ENCODE data around the gene PTPRN2. TPM values are rescaled to one million over a fixed set of nuclear protein-coding genes. Genes with fewer than 3 reads are reported as not detected.

PTPRN2 gene
- total RNA-seq, 1 experiment from 2014 or later = 1.7 TPM

- Histone ChIP-seq H2AFZ (ENCODE audit: low read length) (no peak overlapping the region), H3K36me3 (ENCODE audit: insufficient read depth, low read length) (no peaks in the 10 kb centered on the region), H4K20me1 (ENCODE audit: insufficient read depth, low read depth, low read length) (no peaks in the 10 kb centered on the region), H3K9me3 (ENCODE audit: low read length) (peaks cover 4% of the 10 kb centered on the region; the same call in 1 of the 2 replicates), H3K27me3 (ENCODE audit: low read length) (no peaks in the 10 kb centered on the region), H3K9ac (ENCODE audit: low read length) (no peak overlapping the region), H3K9me2 (replicated peaks; ENCODE audit: insufficient read depth, low read length) (no peaks in the 10 kb centered on the region), H3K4me3 (ENCODE audit: low read length) (no peak overlapping the region), H3K4me2 (ENCODE audit: low read depth, low read length, poor library complexity, severe bottlenecking) (no peak overlapping the region), H3K79me2 (ENCODE audit: low read length) (no peaks in the 10 kb centered on the region), H3K27ac (ENCODE audit: low read length) (no peak overlapping the region), H3K4me1 (ENCODE audit: low read length) (peaks cover 8% of the 10 kb centered on the region)
- no peak for DNase-seq
Observed at GRCh38 chr7:158502068-158502750, 85.4 kb downstream of the PTPRN2 start.

- Histone ChIP-seq H3K9me2 (replicated peaks; ENCODE audit: insufficient read depth, low read length) (no peaks in the 10 kb centered on the region), H3K36me3 (ENCODE audit: insufficient read depth, low read length) (no peaks in the 10 kb centered on the region), H4K20me1 (ENCODE audit: insufficient read depth, low read depth, low read length) (no peaks in the 10 kb centered on the region), H3K4me3 (ENCODE audit: low read length) (no peak overlapping the region), H3K9me3 (ENCODE audit: low read length) (peaks cover 4% of the 10 kb centered on the region; the same call in 1 of the 2 replicates), H3K9ac (ENCODE audit: low read length) (no peak overlapping the region), H3K27me3 (ENCODE audit: low read length) (no peaks in the 10 kb centered on the region), H3K4me2 (ENCODE audit: low read depth, low read length, poor library complexity, severe bottlenecking) (no peak overlapping the region), H2AFZ (ENCODE audit: low read length) (no peak overlapping the region), H3K4me1 (ENCODE audit: low read length) (peaks cover 8% of the 10 kb centered on the region), H3K79me2 (ENCODE audit: low read length) (no peaks in the 10 kb centered on the region), H3K27ac (ENCODE audit: low read length) (no peak overlapping the region)
- DNase-seq = no peak
Observed at GRCh38 chr7:158501393-158502067, 86.1 kb downstream of the PTPRN2 start.

- no peaks in the 10 kb centered on the region for H4K20me1 ChIP-seq (ENCODE audit: insufficient read depth, low read depth, low read length)
- no peak overlapping the region for H3K4me2 ChIP-seq (ENCODE audit: low read depth, low read length, poor library complexity, severe bottlenecking)
- peaks cover 9% of the 10 kb centered on the region for H3K4me1 ChIP-seq (ENCODE audit: low read length)
- H3K9me2 ChIP-seq (replicated peaks; ENCODE audit: insufficient read depth, low read length) = no peaks in the 10 kb centered on the region
- no peaks in the 10 kb centered on the region for H3K36me3 ChIP-seq (ENCODE audit: insufficient read depth, low read length)
- H3K4me3 ChIP-seq (ENCODE audit: low read length) = no peak overlapping the region
- DNase-seq = no peak
- no peak overlapping the region for H3K9ac ChIP-seq (ENCODE audit: low read length)
- H3K27ac ChIP-seq (ENCODE audit: low read length) = no peak overlapping the region
- no peaks in the 10 kb centered on the region for H3K9me3 ChIP-seq (ENCODE audit: low read length)
- H2AFZ ChIP-seq (ENCODE audit: low read length) = no peak overlapping the region
- H3K79me2 ChIP-seq (ENCODE audit: low read length) = no peaks in the 10 kb centered on the region
- no peaks in the 10 kb centered on the region for H3K27me3 ChIP-seq (ENCODE audit: low read length)
Observed at GRCh38 chr7:158500651-158501052, 87.0 kb downstream of the PTPRN2 start.

- DNase-seq = no peak
- H3K9me2 ChIP-seq (replicated peaks; ENCODE audit: insufficient read depth, low read length) = no peaks in the 10 kb centered on the region
- no peak overlapping the region for H3K4me3 ChIP-seq (ENCODE audit: low read length)
- no peaks in the 10 kb centered on the region for H4K20me1 ChIP-seq (ENCODE audit: insufficient read depth, low read depth, low read length)
- H2AFZ ChIP-seq (ENCODE audit: low read length) = no peak overlapping the region
- H3K79me2 ChIP-seq (ENCODE audit: low read length) = no peaks in the 10 kb centered on the region
- H3K9me3 ChIP-seq (ENCODE audit: low read length) = no peaks in the 10 kb centered on the region
- H3K27ac ChIP-seq (ENCODE audit: low read length) = no peak overlapping the region
- H3K36me3 ChIP-seq (ENCODE audit: insufficient read depth, low read length) = no peaks in the 10 kb centered on the region
- H3K4me1 ChIP-seq (ENCODE audit: low read length) = peaks cover 23% of the 10 kb centered on the region
- H3K9ac ChIP-seq (ENCODE audit: low read length) = no peak overlapping the region
- no peaks in the 10 kb centered on the region for H3K27me3 ChIP-seq (ENCODE audit: low read length)
- no peak overlapping the region for H3K4me2 ChIP-seq (ENCODE audit: low read depth, low read length, poor library complexity, severe bottlenecking)
Observed at GRCh38 chr7:158499082-158499455, 88.6 kb downstream of the PTPRN2 start.

GRCh38 chr7:158498443-158499081 lies 89.1 kb downstream of the PTPRN2 start:
- Histone ChIP-seq H3K36me3 (ENCODE audit: insufficient read depth, low read length) (no peaks in the 10 kb centered on the region), H3K4me2 (ENCODE audit: low read depth, low read length, poor library complexity, severe bottlenecking) (no peak overlapping the region), H3K79me2 (ENCODE audit: low read length) (no peaks in the 10 kb centered on the region), H3K27me3 (ENCODE audit: low read length) (no peaks in the 10 kb centered on the region), H3K4me3 (ENCODE audit: low read length) (no peak overlapping the region), H2AFZ (ENCODE audit: low read length) (no peak overlapping the region), H3K9me3 (ENCODE audit: low read length) (no peaks in the 10 kb centered on the region), H3K27ac (ENCODE audit: low read length) (no peak overlapping the region), H3K9ac (ENCODE audit: low read length) (no peak overlapping the region), H3K9me2 (replicated peaks; ENCODE audit: insufficient read depth, low read length) (no peaks in the 10 kb centered on the region), H4K20me1 (ENCODE audit: insufficient read depth, low read depth, low read length) (no peaks in the 10 kb centered on the region), H3K4me1 (ENCODE audit: low read length) (peaks cover 23% of the 10 kb centered on the region)
- no peak for DNase-seq

GRCh38 chr7:158497627-158498026 lies 90.0 kb downstream of the PTPRN2 start:
- Histone ChIP-seq H3K9me3 (ENCODE audit: low read length) (no peaks in the 10 kb centered on the region), H3K4me1 (ENCODE audit: low read length) (peaks cover 23% of the 10 kb centered on the region), H4K20me1 (ENCODE audit: insufficient read depth, low read depth, low read length) (no peaks in the 10 kb centered on the region), H3K27me3 (ENCODE audit: low read length) (no peaks in the 10 kb centered on the region), H2AFZ (ENCODE audit: low read length) (no peak overlapping the region), H3K27ac (ENCODE audit: low read length) (no peak overlapping the region), H3K9me2 (replicated peaks; ENCODE audit: insufficient read depth, low read length) (no peaks in the 10 kb centered on the region), H3K4me3 (ENCODE audit: low read length) (no peak overlapping the region), H3K36me3 (ENCODE audit: insufficient read depth, low read length) (no peaks in the 10 kb centered on the region), H3K9ac (ENCODE audit: low read length) (no peak overlapping the region), H3K4me2 (ENCODE audit: low read depth, low read length, poor library complexity, severe bottlenecking) (no peak overlapping the region), H3K79me2 (ENCODE audit: low read length) (no peaks in the 10 kb centered on the region)
- no peak for DNase-seq

GRCh38 chr7:158495786-158496185 lies 91.8 kb downstream of the PTPRN2 start:
- H3K27ac ChIP-seq (ENCODE audit: low read length) = no peak overlapping the region
- no peak overlapping the region for H3K4me2 ChIP-seq (ENCODE audit: low read depth, low read length, poor library complexity, severe bottlenecking)
- H3K36me3 ChIP-seq (ENCODE audit: insufficient read depth, low read length) = no peaks in the 10 kb centered on the region
- no peak overlapping the region for H2AFZ ChIP-seq (ENCODE audit: low read length)
- DNase-seq = peak; percentile 60
- H3K79me2 ChIP-seq (ENCODE audit: low read length) = no peaks in the 10 kb centered on the region
- H4K20me1 ChIP-seq (ENCODE audit: insufficient read depth, low read depth, low read length) = no peaks in the 10 kb centered on the region
- no peak overlapping the region for H3K4me3 ChIP-seq (ENCODE audit: low read length)
- H3K27me3 ChIP-seq (ENCODE audit: low read length) = no peaks in the 10 kb centered on the region
- H3K9ac ChIP-seq (ENCODE audit: low read length) = no peak overlapping the region
- H3K9me2 ChIP-seq (replicated peaks; ENCODE audit: insufficient read depth, low read length) = no peaks in the 10 kb centered on the region
- peaks cover 23% of the 10 kb centered on the region for H3K4me1 ChIP-seq (ENCODE audit: low read length)
- no peaks in the 10 kb centered on the region for H3K9me3 ChIP-seq (ENCODE audit: low read length)

GRCh38 chr7:158495216-158495615 lies 92.4 kb downstream of the PTPRN2 start:
- no peak overlapping the region for H3K4me2 ChIP-seq (ENCODE audit: low read depth, low read length, poor library complexity, severe bottlenecking)

More at GRCh38 chr7:158495216-158495615, 92.4 kb downstream of the PTPRN2 start:
- peaks cover 19% of the 10 kb centered on the region for H3K4me1 ChIP-seq (ENCODE audit: low read length)
- no peak overlapping the region for H3K4me3 ChIP-seq (ENCODE audit: low read length)
- DNase-seq = no peak
- H3K27ac ChIP-seq (ENCODE audit: low read length) = no peak overlapping the region
- no peaks in the 10 kb centered on the region for H3K79me2 ChIP-seq (ENCODE audit: low read length)
- no peaks in the 10 kb centered on the region for H3K9me3 ChIP-seq (ENCODE audit: low read length)
- no peaks in the 10 kb centered on the region for H3K27me3 ChIP-seq (ENCODE audit: low read length)
- H3K9ac ChIP-seq (ENCODE audit: low read length) = no peak overlapping the region
- H3K36me3 ChIP-seq (ENCODE audit: insufficient read depth, low read length) = no peaks in the 10 kb centered on the region
- no peaks in the 10 kb centered on the region for H3K9me2 ChIP-seq (replicated peaks; ENCODE audit: insufficient read depth, low read length)
- H2AFZ ChIP-seq (ENCODE audit: low read length) = no peak overlapping the region
- H4K20me1 ChIP-seq (ENCODE audit: insufficient read depth, low read depth, low read length) = no peaks in the 10 kb centered on the region
